ENCODE data around the gene RASGRF1.

The RASGRF1 gene

DNA sequence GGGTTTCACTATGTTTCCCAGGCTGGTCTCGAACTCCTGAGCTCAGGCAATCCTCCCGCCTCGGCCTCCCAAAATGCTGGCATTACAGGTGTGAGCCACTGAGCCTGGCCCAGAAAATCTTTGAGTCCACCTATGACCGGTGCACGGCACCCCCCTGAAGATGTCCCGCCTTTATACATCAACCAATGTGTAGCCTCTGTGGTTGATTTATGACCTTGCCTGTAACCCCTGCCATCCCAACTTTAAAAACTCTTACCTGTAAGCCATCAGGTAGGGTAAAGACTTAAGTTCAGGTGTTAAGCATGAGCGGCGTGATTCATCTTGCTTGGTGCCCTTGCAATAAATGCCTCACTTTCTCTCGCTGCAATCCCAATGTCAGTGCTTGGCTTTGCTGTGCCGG, 131.2 kb downstream of the RASGRF1 start:
- no peak overlapping the region for H3K4me3 ChIP-seq (ENCODE audit: low read depth, low read length)
- in situ Hi-C loops (cut with HindIII; ENCODE audit: low sequenced_read_pairs) = no loop called here
- TF ChIP-seq, protein P1, sequence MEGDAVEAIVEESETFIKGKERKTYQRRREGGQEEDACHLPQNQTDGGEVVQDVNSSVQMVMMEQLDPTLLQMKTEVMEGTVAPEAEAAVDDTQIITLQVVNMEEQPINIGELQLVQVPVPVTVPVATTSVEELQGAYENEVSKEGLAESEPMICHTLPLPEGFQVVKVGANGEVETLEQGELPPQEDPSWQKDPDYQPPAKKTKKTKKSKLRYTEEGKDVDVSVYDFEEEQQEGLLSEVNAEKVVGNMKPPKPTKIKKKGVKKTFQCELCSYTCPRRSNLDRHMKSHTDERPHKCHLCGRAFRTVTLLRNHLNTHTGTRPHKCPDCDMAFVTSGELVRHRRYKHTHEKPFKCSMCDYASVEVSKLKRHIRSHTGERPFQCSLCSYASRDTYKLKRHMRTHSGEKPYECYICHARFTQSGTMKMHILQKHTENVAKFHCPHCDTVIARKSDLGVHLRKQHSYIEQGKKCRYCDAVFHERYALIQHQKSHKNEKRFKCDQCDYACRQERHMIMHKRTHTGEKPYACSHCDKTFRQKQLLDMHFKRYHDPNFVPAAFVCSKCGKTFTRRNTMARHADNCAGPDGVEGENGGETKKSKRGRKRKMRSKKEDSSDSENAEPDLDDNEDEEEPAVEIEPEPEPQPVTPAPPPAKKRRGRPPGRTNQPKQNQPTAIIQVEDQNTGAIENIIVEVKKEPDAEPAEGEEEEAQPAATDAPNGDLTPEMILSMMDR (IDR thresholded peaks at IDR 0.05; ENCODE audit: low read depth, low read length) = no peak
- DNase-seq (ENCODE audit: low read depth, low spot score) = no peak

DNA sequence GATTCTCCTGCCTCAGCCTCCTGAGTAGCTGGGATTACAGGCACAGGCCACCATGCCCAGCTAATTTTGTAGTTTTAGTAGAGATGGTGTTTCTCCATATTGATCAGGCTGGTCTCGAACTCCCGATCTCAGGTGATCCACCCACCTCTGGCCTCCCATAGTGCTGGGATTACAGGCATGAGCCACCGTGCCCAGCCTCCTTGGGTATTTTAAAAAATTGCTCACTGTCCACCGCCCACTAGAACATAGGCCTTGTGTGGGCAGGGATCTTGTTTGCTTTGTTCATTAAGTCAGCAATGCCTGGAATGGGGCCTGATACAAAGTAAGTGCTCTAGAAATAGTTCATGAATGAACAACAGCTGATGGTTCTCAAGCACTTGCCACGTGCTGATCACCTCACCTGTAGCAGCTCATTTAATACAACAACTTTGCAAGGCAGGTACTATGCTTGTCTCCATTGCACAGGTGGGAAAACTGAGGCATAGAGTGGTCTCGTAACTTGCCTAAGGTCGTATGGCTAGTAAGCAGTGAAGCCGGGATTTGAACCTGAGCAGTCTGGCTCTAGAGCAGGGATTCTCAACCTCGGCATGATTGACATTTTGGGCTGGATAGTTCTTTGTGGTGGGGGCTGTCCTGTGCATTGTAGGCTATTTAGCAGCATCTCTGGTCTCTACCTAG, 133.0 kb downstream of the RASGRF1 start:
- in situ Hi-C loops (cut with HindIII; ENCODE audit: low sequenced_read_pairs) = no loop called here
- H3K4me3 ChIP-seq (ENCODE audit: low read depth, low read length) = no peak overlapping the region
- DNase-seq (ENCODE audit: low read depth, low spot score) = no peak
- TF ChIP-seq, protein P1 (IDR thresholded peaks at IDR 0.05; ENCODE audit: low read depth, low read length) = no peak

DNA sequence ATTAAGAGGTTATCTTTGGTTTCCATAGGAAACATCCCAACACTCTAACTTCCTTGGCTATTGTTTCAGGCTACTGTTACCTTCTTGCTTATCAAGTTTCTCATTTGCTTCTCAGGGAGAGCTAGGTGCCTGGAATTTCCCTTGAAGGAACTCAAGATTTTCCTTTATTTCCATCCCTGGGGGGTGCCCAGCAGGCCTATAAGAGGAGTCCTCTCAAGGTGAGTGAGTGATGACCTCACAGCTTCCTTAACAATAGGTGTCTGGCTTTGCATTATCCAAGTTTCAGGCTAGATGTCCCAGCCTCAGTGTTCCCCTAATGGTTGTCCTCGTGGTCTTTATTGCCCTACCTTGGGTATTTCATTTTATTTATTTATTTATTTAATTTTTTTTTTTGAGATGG, 133.6 kb downstream of the RASGRF1 start:
- TF ChIP-seq, protein P1 (IDR thresholded peaks at IDR 0.05; ENCODE audit: low read depth, low read length) = no peak
- in situ Hi-C loops (cut with HindIII; ENCODE audit: low sequenced_read_pairs) = no loop called here
- H3K4me3 ChIP-seq (ENCODE audit: low read depth, low read length) = no peak overlapping the region
- no peak for DNase-seq (ENCODE audit: low read depth, low spot score)

DNA sequence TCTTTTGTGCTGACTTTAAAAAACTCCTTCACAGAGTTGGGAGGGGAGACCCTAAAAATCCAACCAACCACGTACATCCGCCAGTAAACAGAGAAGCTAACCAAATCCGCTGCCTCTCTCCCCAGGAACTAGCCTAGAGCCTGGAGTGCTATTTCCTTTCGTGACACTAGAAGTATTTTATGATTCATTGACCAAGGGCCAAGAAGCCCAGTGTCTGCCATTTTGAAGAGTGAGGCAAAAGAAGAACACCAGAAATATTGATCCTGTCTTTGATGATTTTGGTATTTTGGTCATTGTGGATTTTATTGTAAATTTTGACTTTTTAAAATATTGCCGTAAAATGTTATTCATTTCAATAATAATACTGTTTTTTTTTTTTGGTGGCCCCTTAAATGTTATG, 135.2 kb downstream of the RASGRF1 start:
- no peak for DNase-seq (ENCODE audit: low read depth, low spot score)
- in situ Hi-C loops (cut with HindIII; ENCODE audit: low sequenced_read_pairs) = no loop called here
- TF ChIP-seq, protein P1 (IDR thresholded peaks at IDR 0.05; ENCODE audit: low read depth, low read length) = no peak
- no peak overlapping the region for H3K4me3 ChIP-seq (ENCODE audit: low read depth, low read length)

DNA sequence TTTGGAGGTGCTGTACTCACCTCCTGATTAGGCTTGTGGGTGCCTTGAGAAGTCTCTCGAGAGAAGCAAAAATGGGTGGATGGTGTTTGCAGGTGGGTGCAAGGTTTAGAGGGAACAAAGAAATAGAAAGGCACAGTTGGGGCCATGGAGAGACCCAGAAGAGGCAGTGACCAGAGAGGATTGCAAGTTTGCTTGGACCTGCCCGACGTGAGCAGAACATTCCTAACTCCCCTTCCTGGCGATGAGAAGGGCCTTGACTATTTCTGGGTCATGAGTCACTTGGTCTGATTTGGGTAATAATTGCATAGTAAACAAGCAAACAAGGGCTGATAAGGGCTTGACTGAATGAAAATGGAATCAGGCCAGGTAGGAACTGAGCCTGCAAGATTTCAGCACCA, 138.7 kb downstream of the RASGRF1 start:
- DNase-seq (ENCODE audit: low read depth, low spot score) = no peak
- in situ Hi-C loops (cut with HindIII; ENCODE audit: low sequenced_read_pairs) = no loop called here
- H3K4me3 ChIP-seq (ENCODE audit: low read depth, low read length) = no peak overlapping the region
- TF ChIP-seq, protein P1 (IDR thresholded peaks at IDR 0.05; ENCODE audit: low read depth, low read length) = no peak

DNA sequence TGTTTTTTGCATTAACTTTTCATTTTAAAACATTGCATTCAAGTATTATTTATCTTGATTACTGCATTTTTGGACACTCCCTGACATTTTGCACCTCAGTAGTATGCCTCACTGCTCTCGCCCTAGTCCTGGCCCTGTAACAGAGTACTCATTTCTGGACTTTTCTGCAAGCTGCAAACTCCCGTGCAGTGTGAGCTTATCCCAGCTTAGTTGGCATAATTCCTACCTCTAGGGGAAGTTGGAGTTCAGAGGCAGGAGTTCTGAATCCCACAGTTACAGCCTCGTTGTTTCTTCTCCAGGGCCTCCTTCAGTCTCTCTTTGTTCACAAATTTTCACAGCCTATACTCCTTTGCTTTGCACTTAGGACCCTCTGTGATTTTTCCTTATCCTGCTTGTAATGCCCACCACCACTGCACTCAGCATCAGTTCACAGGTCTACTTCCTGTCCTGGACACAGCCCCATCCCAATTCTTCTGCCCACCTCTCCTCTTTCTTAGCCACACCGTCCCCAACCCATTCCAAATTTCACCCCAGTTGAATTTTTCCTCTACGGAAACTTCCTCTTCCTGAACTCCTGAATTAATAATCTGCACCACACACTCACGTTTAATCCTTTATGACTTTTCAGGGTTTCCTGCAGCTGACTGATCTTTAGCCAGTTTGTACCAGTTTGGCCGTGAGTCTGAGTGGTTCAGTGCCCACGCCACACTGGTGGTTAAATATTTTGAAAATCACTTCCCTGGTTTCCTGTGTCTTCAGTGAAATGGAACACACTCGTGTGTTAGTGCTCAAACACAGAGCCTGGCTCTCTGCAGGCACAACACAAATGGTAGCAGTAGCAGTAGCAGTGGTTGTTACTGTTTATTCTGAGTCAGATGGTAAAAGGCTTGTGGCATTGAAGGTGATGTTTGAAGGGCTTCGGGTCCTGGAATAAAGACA, 139.4 kb downstream of the RASGRF1 start:
- DNase-seq (ENCODE audit: low read depth, low spot score) = peak; percentile 27
- in situ Hi-C loops (cut with HindIII; ENCODE audit: low sequenced_read_pairs) = no loop called here
- TF ChIP-seq, protein P1 (IDR thresholded peaks at IDR 0.05; ENCODE audit: low read depth, low read length) = peak; percentile 23
- H3K4me3 ChIP-seq (ENCODE audit: low read depth, low read length) = no peak overlapping the region

Data from astrocyte of the spinal cord (primary cell).